OCI-LY3 (cell line): ENCODE measurements around the gene MYT1.

Experiments
- EZH2phosphoT487 ChIP-seq: fragments of 200-600 bp; shearing (Covaris generic); IDR thresholded peaks from 2 replicates; pipeline ENCODE4 v1.6.1; 2018; ENCODE audit warnings: antibody characterized with exemption, mixed run types, low read depth
- TF ChIP-seq, protein P1 (sequence below): fragments of 200-600, 300-600 bp; sonication (generic); IDR thresholded peaks from 2 replicates; pipeline ENCODE4 v1.5.1; 2014; ENCODE audit warnings: antibody characterized with exemption, low read length, low read depth

DNA sequence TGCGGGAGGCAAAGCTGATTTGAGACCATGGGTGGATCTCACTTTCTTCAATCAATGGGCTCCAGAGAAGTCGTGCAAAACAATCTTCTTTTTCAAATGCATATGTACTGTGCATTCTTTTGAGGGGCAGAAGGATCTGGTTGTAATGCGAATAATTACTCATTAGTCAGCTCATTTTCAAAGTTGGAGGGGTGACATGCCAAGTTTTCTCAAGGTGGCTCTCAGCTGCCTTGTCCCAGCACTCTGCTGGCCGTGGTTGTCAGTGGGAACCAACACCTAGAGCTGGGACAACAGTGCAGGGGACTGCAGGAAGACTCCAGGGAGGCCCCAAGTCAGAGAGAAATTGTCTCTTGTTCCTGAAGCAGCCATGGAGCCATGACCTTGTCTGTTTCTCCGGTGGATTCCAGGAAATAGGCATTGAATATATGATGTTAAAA is 25.3 kb downstream of the MYT1 start:
- TF ChIP-seq, protein P1, sequence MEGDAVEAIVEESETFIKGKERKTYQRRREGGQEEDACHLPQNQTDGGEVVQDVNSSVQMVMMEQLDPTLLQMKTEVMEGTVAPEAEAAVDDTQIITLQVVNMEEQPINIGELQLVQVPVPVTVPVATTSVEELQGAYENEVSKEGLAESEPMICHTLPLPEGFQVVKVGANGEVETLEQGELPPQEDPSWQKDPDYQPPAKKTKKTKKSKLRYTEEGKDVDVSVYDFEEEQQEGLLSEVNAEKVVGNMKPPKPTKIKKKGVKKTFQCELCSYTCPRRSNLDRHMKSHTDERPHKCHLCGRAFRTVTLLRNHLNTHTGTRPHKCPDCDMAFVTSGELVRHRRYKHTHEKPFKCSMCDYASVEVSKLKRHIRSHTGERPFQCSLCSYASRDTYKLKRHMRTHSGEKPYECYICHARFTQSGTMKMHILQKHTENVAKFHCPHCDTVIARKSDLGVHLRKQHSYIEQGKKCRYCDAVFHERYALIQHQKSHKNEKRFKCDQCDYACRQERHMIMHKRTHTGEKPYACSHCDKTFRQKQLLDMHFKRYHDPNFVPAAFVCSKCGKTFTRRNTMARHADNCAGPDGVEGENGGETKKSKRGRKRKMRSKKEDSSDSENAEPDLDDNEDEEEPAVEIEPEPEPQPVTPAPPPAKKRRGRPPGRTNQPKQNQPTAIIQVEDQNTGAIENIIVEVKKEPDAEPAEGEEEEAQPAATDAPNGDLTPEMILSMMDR, result no peak
- no peak for TF ChIP-seq EZH2phosphoT487
